ENCODE measurements around the gene GNG5.

GRCh38 chr1:84462118-84462517 is 44.3 kb downstream of the GNG5 start:
- no peak for TF ChIP-seq EZH2 (IDR thresholded peaks at IDR 0.05; ENCODE audit: low read length, unreplicated experiment)
- no peak for TF ChIP-seq CTCF (conservative IDR thresholded peaks at IDR 0.05; ENCODE audit: low read depth, low read length)
